Activated CD4-positive, alpha-beta memory T cell treated with anti-CD3 and anti-CD28 coated beads for 36 hours (primary cell): ENCODE results near the gene ATXN3. TPM values are rescaled to one million over a fixed set of nuclear protein-coding genes. Genes with fewer than 3 reads are reported as not detected.

ENCODE experiments used
- CTCF ChIA-PET: fragments of 350-600 bp; sonication (Branson Sonifier 250); formaldehyde crosslinking; loops from one replicate; lab custom pipeline; 2021; ENCODE audit warnings: antibody characterized with exemption, inconsistent platforms; lab: Charles Lee
- POLR2A ChIA-PET: fragments of 350-600 bp; sonication (Branson Sonifier 250); formaldehyde crosslinking; loops from one replicate; lab custom pipeline; 2021; ENCODE audit warnings: antibody characterized with exemption; lab: Charles Lee
- DNase-seq: peaks from one replicate; pipeline ENCODE4 v3.0.0-alpha.2; 2020
- H3K27ac Mint-ChIP-seq: one replicate; pipeline ENCODE4 v1.8.0; 2021; ENCODE audit warnings: mixed read lengths
- H3K27me3 Mint-ChIP-seq: one replicate; pipeline ENCODE4 v1.8.0; 2021; ENCODE audit warnings: mixed read lengths
- H3K36me3 Mint-ChIP-seq: one replicate; pipeline ENCODE4 v1.8.0; 2021; ENCODE audit warnings: mixed read lengths
- H3K4me1 Mint-ChIP-seq: one replicate; pipeline ENCODE4 v1.8.0; 2021; ENCODE audit warnings: low read depth, mixed read lengths
- H3K4me3 Mint-ChIP-seq: one replicate; pipeline ENCODE4 v1.8.0; 2021; ENCODE audit warnings: mild to moderate bottlenecking, mixed read lengths
- H3K9me3 Mint-ChIP-seq: one replicate; pipeline ENCODE4 v1.8.0; 2021; ENCODE audit warnings: mixed read lengths
- intact Hi-C: fragments of 100-400 bp; cut with micrococcal nuclease; formaldehyde crosslinking; loops from one replicate; pipeline ENCODE4 v1.15.1; 2023
- total RNA-seq, 2 experiments: library from RNA; stranded (reverse); gene quantifications; one replicate each; pipeline ENCODE4 v1.2.3, GENCODE V29; 2021

The ATXN3 gene
- total RNA-seq, 2 experiments from 2014 or later, result 30.8 to 31.6 TPM

DNA sequence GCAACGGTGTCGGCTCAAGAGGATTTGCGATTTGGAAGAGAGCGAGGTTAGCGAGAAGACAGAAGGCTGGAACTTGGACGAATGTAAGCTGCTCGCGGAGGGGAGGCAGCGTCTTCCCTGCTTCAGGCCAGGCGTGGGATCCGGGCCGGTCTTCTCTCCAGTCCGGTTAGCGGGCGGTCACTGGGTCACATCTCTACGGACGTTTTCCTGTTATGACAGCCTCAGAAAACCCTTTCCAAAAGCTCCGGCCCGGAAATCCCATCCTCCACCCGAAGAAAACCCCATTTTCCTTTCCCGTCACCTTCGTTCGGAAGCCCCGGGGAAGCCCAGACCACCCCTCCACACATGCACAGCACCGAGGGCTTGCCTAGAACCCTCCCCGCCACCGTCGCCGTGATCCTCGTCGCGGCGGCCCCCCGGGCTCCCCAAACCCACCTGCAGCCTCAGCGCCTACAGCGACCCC, 14.9 kb upstream of the ATXN3 start:
- DNase-seq, result no peak
- Mint-ChIP-seq H3K4me3 (peak overlapping the region; percentile 94), H3K9me3 (no peaks in the 10 kb centered on the region), H3K4me1 (peaks cover 27% of the 10 kb centered on the region), H3K27ac (peak overlapping the region; percentile 97), H3K27me3 (no peaks in the 10 kb centered on the region), H3K36me3 (peaks cover 24% of the 10 kb centered on the region)
- POLR2A ChIA-PET, result interaction anchor here (0.8 to 5.3 kb wide), 8 partner anchors 10 to 611 kb away, joined by 3 to 52 read pairs (median 4); partner anchors contain the start of genes ATXN3, PPP4R3A and TRIP11
- intact Hi-C loops, result loop anchor here (1.0 to 10.0 kb wide), 4 partner anchors 14 to 611 kb away; partner anchors contain the start of genes ATXN3, PPP4R3A and TRIP11
- CTCF ChIA-PET, result interaction anchor here (1.2 to 11.5 kb wide), 5 partner anchors 9 to 18 kb away, joined by 4 to 132 read pairs (median 5); partner anchors contain the start of gene ATXN3

DNA sequence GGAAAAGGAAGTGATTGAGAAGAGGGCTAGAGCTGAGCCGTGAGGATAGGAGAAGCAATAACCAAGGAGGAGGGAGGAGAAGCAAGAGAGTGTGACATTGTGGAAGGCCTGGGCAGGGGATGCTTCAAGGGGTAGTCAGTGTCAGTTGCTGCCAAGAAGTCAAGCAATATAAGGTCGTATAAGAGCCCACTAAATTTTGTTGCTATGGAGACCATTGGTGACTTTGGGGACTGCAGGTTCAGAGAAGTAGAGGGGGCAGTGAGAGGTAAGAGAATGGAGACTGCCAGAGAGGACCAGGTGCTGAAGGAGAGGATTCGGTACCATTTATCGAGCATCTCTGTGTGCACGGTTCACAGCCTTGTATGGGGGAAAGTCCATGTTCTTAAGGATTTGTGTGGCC, 3.1 kb upstream of the ATXN3 start:
- Mint-ChIP-seq H3K4me3 (no peak overlapping the region), H3K27ac (no peak overlapping the region), H3K9me3 (no peaks in the 10 kb centered on the region), H3K36me3 (no peaks in the 10 kb centered on the region), H3K27me3 (no peaks in the 10 kb centered on the region), H3K4me1 (peaks cover 27% of the 10 kb centered on the region)
- ChIA-PET CTCF (interaction anchor here (1.6 to 4.6 kb wide), 2 partner anchors 10 to 11 kb away, joined by 3 to 132 read pairs; partner anchors contain the start of genes CPSF2 and NDUFB1), POLR2A (no interaction called here)
- intact Hi-C loops, result no loop called here
- DNase-seq, result no peak

DNA sequence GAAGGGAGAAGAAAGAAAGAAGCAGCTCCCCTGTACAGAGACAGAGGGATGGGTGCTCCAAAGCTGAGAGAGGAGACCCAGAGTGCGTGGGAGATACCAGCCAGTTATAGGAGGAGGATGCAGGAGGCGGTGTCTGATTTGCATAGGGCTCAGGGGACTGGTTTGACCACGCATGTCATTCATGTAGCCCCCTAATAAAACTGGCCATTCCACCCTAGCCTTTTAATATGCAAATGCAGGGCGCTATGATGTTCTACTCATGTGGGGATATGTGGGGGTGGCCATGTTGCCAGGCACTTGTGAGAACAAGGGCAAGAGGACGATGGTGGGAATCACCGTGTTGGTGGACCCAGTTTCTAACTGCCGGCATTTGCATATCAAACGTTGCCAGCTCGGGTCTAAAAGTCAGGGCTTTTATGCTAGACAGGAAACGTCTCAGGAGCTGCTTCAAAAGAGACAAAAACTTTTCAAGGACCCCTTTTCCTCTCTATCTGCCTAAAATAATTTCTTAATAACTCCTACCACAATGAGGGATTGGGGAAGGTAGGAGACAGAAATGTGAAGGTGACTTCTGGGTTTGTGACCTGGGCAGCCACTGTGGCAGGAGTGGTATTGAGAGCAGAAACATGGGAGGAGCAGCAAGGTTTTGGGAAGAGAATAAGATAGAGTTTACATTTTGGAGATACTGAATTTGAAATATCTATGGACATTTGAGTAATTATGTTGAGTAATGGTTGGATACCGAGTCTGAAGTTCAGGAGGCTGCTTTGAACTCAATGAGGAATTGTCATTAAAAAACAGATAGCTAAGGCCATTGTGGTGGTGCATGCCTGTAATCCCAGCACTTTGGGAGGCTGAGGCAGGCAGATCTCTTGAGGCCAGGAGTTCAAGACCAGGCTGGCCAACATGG, 2.2 kb upstream of the ATXN3 start:
- CTCF ChIA-PET, result interaction anchor here (0.9 to 4.6 kb wide), 3 partner anchors 12 to 74 kb away, joined by 3 to 132 read pairs (median 4); partner anchors contain the start of genes CPSF2 and NDUFB1
- DNase-seq, result peak; percentile 36
- Mint-ChIP-seq H3K9me3 (no peaks in the 10 kb centered on the region), H3K4me1 (peaks cover 30% of the 10 kb centered on the region), H3K4me3 (peak overlapping the region; percentile 38), H3K27ac (peak overlapping the region; percentile 48), H3K36me3 (no peaks in the 10 kb centered on the region), H3K27me3 (no peaks in the 10 kb centered on the region)
- POLR2A ChIA-PET, result interaction anchor here (3.8 kb wide), 1 partner anchor 12 kb away, joined by 52 read pairs; the partner anchor contains the start of genes CPSF2 and NDUFB1
- intact Hi-C loops, result no loop called here

DNA sequence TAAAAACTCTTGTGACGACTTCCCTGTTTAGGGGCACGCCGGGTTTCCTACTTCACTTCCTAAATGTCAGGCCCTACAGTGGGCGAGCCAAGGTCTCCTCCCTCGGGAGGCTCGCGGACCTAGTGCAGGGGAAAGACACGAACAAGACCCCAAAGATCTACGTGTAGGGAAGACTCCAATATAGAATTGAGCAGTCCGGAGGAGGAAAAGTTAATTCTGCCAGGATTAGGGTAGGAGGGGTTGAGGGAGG, 564 bp downstream of the ATXN3 start:
- no peaks in the 10 kb centered on the region for H3K36me3 Mint-ChIP-seq
- H3K27ac Mint-ChIP-seq, result peak overlapping the region; percentile 78
- no peaks in the 10 kb centered on the region for H3K9me3 Mint-ChIP-seq
- intact Hi-C loops, result loop anchor here (1.0 to 2.0 kb wide), 2 partner anchors 15 to 66 kb away; partner anchors contain the start of genes CPSF2, NDUFB1 and TRIP11
- DNase-seq, result peak; percentile 34
- H3K4me1 Mint-ChIP-seq, result peaks cover 42% of the 10 kb centered on the region
- CTCF ChIA-PET, result interaction anchor here (0.7 to 4.6 kb wide), 9 partner anchors 8 to 732 kb away, joined by 3 to 132 read pairs (median 8); partner anchors contain the start of genes CPSF2, NDUFB1 and TRIP11
- peak overlapping the region; percentile 93 for H3K4me3 Mint-ChIP-seq
- H3K27me3 Mint-ChIP-seq, result no peaks in the 10 kb centered on the region
- POLR2A ChIA-PET, result interaction anchor here (1.3 to 3.8 kb wide), 3 partner anchors 15 to 66 kb away, joined by 3 to 52 read pairs (median 15); partner anchors contain the start of genes CPSF2, NDUFB1 and TRIP11

DNA sequence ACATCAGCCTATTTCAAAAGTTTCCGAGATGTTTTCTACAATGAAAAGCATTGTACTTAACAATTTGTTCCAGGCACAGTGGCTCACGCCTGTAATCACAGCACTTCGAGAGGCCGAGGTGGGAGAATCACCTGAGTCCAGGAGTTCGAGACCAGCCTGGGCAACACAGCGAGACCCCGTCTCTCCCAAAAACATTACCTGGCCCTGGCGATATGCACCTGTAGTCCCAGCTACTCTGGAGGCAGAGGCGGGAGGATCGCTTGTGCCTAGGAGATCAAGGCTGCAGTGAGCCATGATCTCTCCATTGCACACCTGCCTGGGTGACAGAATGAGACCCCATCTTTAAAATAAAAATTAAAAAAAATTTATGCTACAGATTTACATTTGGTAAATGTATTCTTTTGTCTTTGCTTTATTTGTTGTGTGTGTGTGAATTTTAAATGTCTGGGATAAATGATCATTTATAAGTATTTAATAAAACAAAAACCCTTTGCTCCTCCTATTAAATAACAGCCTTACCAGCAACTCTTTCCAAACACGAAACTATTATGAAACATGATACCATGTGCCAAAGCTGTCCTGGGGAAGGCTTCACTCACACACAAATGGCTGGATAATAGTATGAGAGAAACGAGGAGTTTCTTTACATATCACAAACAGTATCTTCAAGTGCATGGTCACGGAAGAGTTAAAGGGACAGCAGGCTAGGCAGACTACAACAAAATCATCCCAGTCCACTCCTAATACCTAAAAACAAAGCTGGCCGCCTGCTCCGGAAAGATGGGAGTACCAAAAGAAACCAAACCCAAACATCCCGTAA, 1.1 kb downstream of the ATXN3 start:
- no peaks in the 10 kb centered on the region for H3K36me3 Mint-ChIP-seq
- H3K4me1 Mint-ChIP-seq, result peaks cover 45% of the 10 kb centered on the region
- H3K4me3 Mint-ChIP-seq, result peak overlapping the region; percentile 93
- H3K9me3 Mint-ChIP-seq, result no peaks in the 10 kb centered on the region
- DNase-seq, result no peak
- intact Hi-C loops, result no loop called here
- peak overlapping the region; percentile 78 for H3K27ac Mint-ChIP-seq
- H3K27me3 Mint-ChIP-seq, result no peaks in the 10 kb centered on the region
- ChIA-PET CTCF (interaction anchor here (0.7 to 4.6 kb wide), 8 partner anchors 7 to 732 kb away, joined by 3 to 132 read pairs (median 5); partner anchors contain the start of genes CPSF2 and NDUFB1), POLR2A (interaction anchor here (2.3 to 3.8 kb wide), 2 partner anchors 15 to 65 kb away, joined by 15 to 52 read pairs; partner anchors contain the start of genes CPSF2, NDUFB1 and TRIP11)

DNA sequence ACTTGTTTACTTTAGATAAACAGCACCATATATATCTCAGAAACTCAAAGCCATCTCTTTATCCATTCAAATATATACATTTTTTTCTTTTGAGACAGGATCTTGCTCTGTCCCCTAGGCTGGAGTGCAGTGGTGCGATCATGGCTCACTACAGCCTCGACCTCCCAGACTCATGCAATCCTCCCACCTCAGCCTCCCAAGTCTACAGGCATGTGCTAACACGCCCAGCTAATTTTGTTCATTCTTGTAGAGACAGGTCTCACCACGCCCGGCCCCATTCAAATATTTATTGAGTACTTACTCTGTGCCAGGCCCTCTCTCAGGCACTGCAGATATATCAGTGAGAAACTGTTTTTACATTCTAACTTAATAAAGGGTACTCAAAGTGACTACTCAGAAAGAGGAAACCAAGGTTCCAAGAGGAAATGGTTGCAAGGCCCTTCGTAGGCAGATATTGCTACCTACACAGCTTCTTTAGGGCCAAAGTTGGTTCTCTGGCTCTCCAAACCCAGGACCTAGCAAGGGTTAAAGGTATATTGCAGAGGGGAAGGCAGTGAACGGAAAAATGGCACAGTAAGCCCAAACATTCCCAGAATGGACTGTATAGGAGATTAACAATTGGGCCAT, 2.9 kb downstream of the ATXN3 start:
- Mint-ChIP-seq H3K4me3 (no peak overlapping the region), H3K4me1 (peaks cover 47% of the 10 kb centered on the region), H3K9me3 (no peaks in the 10 kb centered on the region), H3K36me3 (no peaks in the 10 kb centered on the region), H3K27ac (no peak overlapping the region), H3K27me3 (no peaks in the 10 kb centered on the region)
- POLR2A ChIA-PET, result interaction anchor here (0.9 kb wide), 1 partner anchor 63 kb away, joined by 3 read pairs; the partner anchor contains the start of gene TRIP11
- no peak for DNase-seq
- intact Hi-C loops, result no loop called here
- CTCF ChIA-PET, result interaction anchor here (0.9 kb wide), 1 partner anchor 18 kb away, joined by 4 read pairs; the partner anchor contains the start of genes CPSF2 and NDUFB1

DNA sequence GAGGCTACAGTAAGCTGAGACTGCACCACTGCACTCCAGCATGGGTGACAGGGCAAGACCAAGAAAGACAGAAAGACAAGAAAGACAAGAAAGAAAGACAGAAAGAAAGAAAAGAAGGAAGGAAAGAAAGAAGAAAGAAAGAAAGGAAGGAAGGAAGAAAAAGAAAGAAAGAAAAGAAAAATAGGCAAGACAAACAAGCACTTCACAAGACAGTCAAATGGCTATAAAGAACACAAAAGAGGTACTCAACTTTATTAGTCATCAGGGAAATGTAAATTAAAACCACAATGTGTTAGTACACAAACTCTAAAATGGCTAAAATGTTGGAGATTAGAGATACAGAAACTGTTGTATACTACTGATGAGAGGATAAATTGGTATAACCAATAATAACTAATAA, 6.6 kb downstream of the ATXN3 start:
- Mint-ChIP-seq H3K4me3 (no peak overlapping the region), H3K4me1 (peaks cover 27% of the 10 kb centered on the region), H3K36me3 (peaks cover 5% of the 10 kb centered on the region), H3K27ac (no peak overlapping the region), H3K9me3 (no peaks in the 10 kb centered on the region), H3K27me3 (no peaks in the 10 kb centered on the region)
- ChIA-PET POLR2A (interaction anchor here (0.6 kb wide), 1 partner anchor 17 kb away, joined by 4 read pairs; no protein-coding TSS in a partner anchor), CTCF (interaction anchor here (0.9 to 1.1 kb wide), 2 partner anchors 16 to 18 kb away, joined by 3 read pairs; no protein-coding TSS in a partner anchor)
- no peak for DNase-seq
- intact Hi-C loops, result no loop called here

DNA sequence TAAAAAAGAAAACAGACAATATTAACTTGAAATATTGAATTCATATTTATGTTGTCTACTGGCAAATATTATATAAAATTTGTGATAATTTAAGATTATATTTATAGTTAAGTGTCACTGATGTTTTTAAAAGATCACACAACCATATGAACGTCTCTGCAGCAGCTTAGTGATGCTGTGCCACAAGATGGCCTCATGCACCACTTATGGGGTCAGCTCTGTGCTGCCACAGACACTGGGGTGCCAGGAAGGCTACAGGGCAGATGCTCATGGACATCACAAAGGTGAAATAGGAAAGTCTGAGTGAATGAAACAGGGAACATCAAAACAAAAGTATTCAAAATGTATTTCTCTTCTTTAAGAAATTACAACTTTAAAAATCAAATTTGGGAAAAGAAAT, 13.1 kb downstream of the ATXN3 start:
- ChIA-PET POLR2A (no interaction called here), CTCF (interaction anchor here (0.6 to 0.7 kb wide), 2 partner anchors 13 to 597 kb away, joined by 3 read pairs; partner anchors contain the start of gene ATXN3)
- DNase-seq, result peak; percentile 13
- H3K4me3 Mint-ChIP-seq, result no peak overlapping the region
- H3K36me3 Mint-ChIP-seq, result peaks cover 22% of the 10 kb centered on the region
- intact Hi-C loops, result no loop called here
- no peaks in the 10 kb centered on the region for H3K27me3 Mint-ChIP-seq
- H3K9me3 Mint-ChIP-seq, result no peaks in the 10 kb centered on the region
- H3K27ac Mint-ChIP-seq, result no peak overlapping the region
- H3K4me1 Mint-ChIP-seq, result no peaks in the 10 kb centered on the region

DNA sequence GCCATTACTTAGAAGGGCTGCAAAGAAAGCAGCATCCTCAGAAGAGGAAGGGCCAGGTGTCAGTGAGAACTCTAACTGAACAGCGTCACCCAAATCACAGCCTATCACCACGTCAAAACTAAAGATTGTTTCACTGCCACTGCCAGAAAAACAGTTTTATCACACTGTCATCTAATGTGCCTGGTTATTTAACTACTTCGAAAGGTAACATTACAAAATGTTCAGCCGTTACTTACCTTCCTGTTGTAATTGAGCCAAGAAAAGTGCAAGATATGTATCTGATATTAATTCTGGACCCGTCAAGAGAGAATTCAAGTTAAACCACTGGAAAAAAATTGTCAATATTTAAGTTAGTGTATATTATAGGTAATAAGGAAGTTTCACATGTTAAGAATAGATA, 17.9 kb downstream of the ATXN3 start:
- Mint-ChIP-seq H3K27ac (no peak overlapping the region), H3K4me1 (no peaks in the 10 kb centered on the region), H3K36me3 (peaks cover 26% of the 10 kb centered on the region), H3K9me3 (no peaks in the 10 kb centered on the region), H3K27me3 (no peaks in the 10 kb centered on the region), H3K4me3 (no peak overlapping the region)
- no peak for DNase-seq
- intact Hi-C loops, result no loop called here
- CTCF ChIA-PET, result interaction anchor here (1.0 to 2.8 kb wide), 2 partner anchors 18 to 91 kb away, joined by 3 to 10 read pairs; partner anchors contain the start of gene ATXN3
- POLR2A ChIA-PET, result no interaction called here

DNA sequence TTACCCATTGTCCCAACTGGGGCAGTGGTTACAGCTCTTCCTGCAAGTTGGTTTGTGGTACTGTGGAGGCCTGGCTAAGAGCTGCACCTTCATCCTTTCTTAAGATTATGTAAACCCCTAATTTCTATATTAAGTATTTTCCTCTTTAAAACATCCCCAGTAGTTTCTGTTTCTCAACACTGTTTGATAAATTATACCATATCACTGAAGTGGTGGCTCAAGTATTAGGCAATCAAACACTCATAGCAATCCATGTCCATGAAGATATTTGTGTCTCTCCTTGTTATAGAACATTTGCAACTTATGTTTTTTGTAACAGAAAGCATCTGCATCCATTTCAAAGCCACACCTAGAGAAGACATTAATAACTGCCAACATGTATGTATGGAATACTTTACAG, 31.8 kb downstream of the ATXN3 start:
- H3K27ac Mint-ChIP-seq, result no peak overlapping the region
- H3K27me3 Mint-ChIP-seq, result no peaks in the 10 kb centered on the region
- CTCF ChIA-PET, result no interaction called here
- H3K4me3 Mint-ChIP-seq, result no peak overlapping the region
- no peak for DNase-seq
- H3K9me3 Mint-ChIP-seq, result no peaks in the 10 kb centered on the region
- H3K4me1 Mint-ChIP-seq, result no peaks in the 10 kb centered on the region
- intact Hi-C loops, result no loop called here
- peaks cover 7% of the 10 kb centered on the region for H3K36me3 Mint-ChIP-seq
- POLR2A ChIA-PET, result no interaction called here
